ENCODE data around the gene ZNF121. TPM values are rescaled to one million over a fixed set of nuclear protein-coding genes. Genes with fewer than 3 reads are reported as not detected.

ZNF121 gene
- total RNA-seq, 1 donor: 51.9 TPM

GRCh38 chr19:9535934-9536333, 48.4 kb downstream of the ZNF121 start:
- TF ChIP-seq CTCF (IDR thresholded peaks at IDR 0.05; ENCODE audit: insufficient read depth, low read length): no peak
- no peak for DNase-seq (ENCODE audit: low read depth)
- no peak overlapping the region for H3K4me3 ChIP-seq (ENCODE audit: low read depth, low read length)

GRCh38 chr19:9531933-9532332, 52.4 kb downstream of the ZNF121 start:
- no peak overlapping the region for H3K4me3 ChIP-seq (ENCODE audit: low read depth, low read length)
- DNase-seq (ENCODE audit: low read depth): no peak
- TF ChIP-seq CTCF (IDR thresholded peaks at IDR 0.05; ENCODE audit: insufficient read depth, low read length): no peak

DNA sequence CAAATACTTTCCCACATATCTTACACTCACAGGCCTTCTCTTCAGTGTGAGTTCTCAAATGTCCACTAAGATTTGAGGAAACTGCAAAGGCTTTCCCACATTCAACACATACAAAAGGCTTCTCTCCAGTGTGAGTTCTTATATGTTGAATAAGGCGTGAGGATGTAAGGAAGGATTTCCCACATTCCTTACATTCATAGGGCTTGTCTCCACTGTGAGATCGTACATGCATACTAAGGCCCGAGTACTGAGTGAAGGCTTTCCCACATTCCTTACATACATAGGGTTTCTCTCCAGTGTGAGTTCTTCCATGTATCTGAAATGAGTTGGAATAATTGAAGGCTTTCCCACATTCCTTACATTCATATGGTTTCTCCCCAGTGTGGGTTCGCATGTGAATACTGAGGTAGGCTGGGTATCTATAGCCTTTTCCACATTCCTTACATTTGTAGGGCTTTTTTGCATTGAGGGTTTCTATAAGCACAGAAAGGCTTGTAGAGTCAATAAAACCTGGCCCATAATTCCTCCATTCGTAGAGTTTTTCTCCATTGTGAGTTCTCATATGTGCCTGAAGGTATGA, 55.5 kb downstream of the ZNF121 start:
- DNase-seq (ENCODE audit: low read depth): peak; percentile 9
- H3K4me3 ChIP-seq (ENCODE audit: low read depth, low read length): no peak overlapping the region

DNA sequence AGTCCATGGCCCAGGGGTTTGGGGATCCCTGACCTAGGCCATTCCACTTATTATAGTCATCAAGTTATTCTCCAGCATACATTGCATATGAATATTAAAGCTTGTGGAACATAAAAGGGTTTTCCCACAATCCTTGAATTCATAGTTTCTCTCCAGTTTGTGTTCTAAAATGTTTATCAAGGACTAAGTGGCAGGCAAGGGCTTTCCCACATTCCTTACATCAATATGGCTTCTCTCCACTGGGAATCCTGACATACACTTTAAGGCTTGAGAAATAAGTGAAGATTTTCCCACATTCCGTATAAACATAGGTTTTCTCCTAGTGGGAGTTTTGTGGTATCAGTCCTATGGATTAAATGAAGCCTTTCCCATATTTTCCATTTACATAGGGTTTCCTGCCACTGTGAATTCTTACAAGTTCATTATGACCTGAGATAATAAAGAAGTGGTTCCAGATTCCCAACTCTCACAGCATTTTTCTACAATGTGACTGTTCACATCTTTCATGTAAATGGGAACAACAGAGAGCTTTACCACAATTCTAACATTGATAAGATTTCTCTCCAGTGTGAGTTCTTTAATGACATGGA, 60.3 kb downstream of the ZNF121 start:
- TF ChIP-seq CTCF (IDR thresholded peaks at IDR 0.05; ENCODE audit: insufficient read depth, low read length): no peak
- H3K4me3 ChIP-seq (ENCODE audit: low read depth, low read length): no peak overlapping the region
- DNase-seq (ENCODE audit: low read depth): no peak

More for the DNA sequence above, 55.5 kb downstream of the ZNF121 start:
- no peak for TF ChIP-seq CTCF (IDR thresholded peaks at IDR 0.05; ENCODE audit: insufficient read depth, low read length)

Other genes with a start within 250 kb of the ZNF121 start
- 1.1 and 8.9 TPM in 2 replicates for gene ZNF177, start 221.5 kb downstream of the ZNF121 start, total RNA-seq (ENCODE audit: low replicate concordance)
- gene ZNF266, start 148.9 kb downstream of the ZNF121 start, total RNA-seq (ENCODE audit: low replicate concordance): 8.8 and 13.7 TPM in 2 replicates
- 0.09 and 0.16 TPM in 2 replicates for gene ZNF560, start 85.9 kb downstream of the ZNF121 start, total RNA-seq (ENCODE audit: low replicate concordance)
- 24.0 and 55.7 TPM in 2 replicates for gene ZNF426, start 45.9 kb downstream of the ZNF121 start, total RNA-seq (ENCODE audit: low replicate concordance)
- gene ZNF561, start 36.7 kb upstream of the ZNF121 start, total RNA-seq (ENCODE audit: low replicate concordance): 20.9 and 38.7 TPM in 2 replicates
- 33.3 and 34.6 TPM in 2 replicates for gene ZNF562, start 90.6 kb upstream of the ZNF121 start, total RNA-seq (ENCODE audit: low replicate concordance)
- 14.6 and 46.0 TPM in 2 replicates for gene ZNF846, start 184.2 kb upstream of the ZNF121 start, total RNA-seq (ENCODE audit: low replicate concordance)
- gene FBXL12, start 234.6 kb upstream of the ZNF121 start, total RNA-seq (ENCODE audit: low replicate concordance): 14.4 and 27.8 TPM in 2 replicates
- 83.8 and 272 TPM in 2 replicates for gene UBL5, start 243.4 kb upstream of the ZNF121 start, total RNA-seq (ENCODE audit: low replicate concordance)

Measured in fibroblast of the aortic adventitia (primary cell).